ENCODE data around the gene LIMS2.

The LIMS2 gene

GRCh38 chr2:127630096-127630863 is 45.0 kb downstream of the LIMS2 start:
- H3K27ac ChIP-seq = no peak overlapping the region

GRCh38 chr2:127629637-127630036 is 45.7 kb downstream of the LIMS2 start:
- TF ChIP-seq CTCF (IDR thresholded peaks at IDR 0.05) (no peak), ZFX (IDR thresholded peaks at IDR 0.05; ENCODE audit: borderline replicate concordance) (no peak)
- no peak overlapping the region for H3K27ac ChIP-seq

More at GRCh38 chr2:127630096-127630863, 45.0 kb downstream of the LIMS2 start:
- no peak for TF ChIP-seq CTCF (IDR thresholded peaks at IDR 0.05)
- TF ChIP-seq ZFX (IDR thresholded peaks at IDR 0.05; ENCODE audit: borderline replicate concordance) = no peak

- no peak overlapping the region for H3K27ac ChIP-seq
- TF ChIP-seq CTCF (IDR thresholded peaks at IDR 0.05) = no peak
- TF ChIP-seq ZFX (IDR thresholded peaks at IDR 0.05; ENCODE audit: borderline replicate concordance) = no peak
Measured at GRCh38 chr2:127628767-127629614, 46.3 kb downstream of the LIMS2 start.

GRCh38 chr2:127627740-127628571 is 47.4 kb downstream of the LIMS2 start:
- no peak for TF ChIP-seq ZFX (IDR thresholded peaks at IDR 0.05; ENCODE audit: borderline replicate concordance)
- no peak for TF ChIP-seq CTCF (IDR thresholded peaks at IDR 0.05)
- H3K27ac ChIP-seq = no peak overlapping the region

GRCh38 chr2:127626917-127627739 is 48.2 kb downstream of the LIMS2 start:
- TF ChIP-seq ZFX (IDR thresholded peaks at IDR 0.05; ENCODE audit: borderline replicate concordance) (no peak), CTCF (IDR thresholded peaks at IDR 0.05) (no peak)
- H3K27ac ChIP-seq = no peak overlapping the region

GRCh38 chr2:127626175-127626574 is 49.2 kb downstream of the LIMS2 start:
- TF ChIP-seq ZFX (IDR thresholded peaks at IDR 0.05; ENCODE audit: borderline replicate concordance) (no peak), CTCF (IDR thresholded peaks at IDR 0.05) (no peak)
- no peak overlapping the region for H3K27ac ChIP-seq
